Measurements from ENCODE around the gene TEX2.

The TEX2 gene

DNA sequence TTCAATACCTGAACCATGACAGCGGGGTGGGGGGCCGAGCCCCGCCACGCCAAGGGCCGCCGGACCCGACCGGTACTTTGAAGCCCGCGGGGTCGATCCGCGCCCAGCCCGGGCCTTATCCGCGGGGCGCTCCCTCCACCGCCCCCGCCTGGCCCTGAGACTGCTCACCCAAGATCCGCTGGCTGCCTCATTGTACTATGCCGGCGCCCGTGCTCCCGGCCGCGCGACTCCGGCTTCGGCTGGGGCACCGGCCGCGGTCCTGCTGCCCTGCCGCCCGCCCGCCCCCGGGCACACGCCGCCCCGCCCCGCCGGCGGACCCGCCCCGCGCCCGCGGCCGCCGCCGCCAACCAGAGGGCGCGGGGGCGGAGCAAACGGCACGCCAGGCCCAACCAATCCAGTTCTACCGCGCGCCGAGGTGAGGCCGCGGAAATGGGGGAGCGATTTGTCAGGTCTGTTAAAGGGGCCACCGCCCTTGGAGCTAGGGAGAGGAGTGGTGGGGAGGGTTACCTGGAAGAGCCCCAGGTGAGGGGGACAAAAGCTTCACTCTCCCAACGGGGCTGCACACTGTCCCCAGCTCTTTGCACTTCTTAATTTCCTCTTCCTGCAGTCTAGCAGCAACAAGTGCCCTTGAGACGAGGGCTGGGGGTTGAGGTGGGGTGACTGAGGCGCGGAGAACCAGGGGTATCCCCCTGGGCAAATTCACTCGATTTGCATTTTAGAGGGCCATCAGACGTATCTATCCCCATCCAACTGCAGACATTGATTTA is at the start of gene TEX2:
Gene TEX2 (minus strand): TSS at position 261 of the 767 bp plus-strand sequence. CDS start 49,043 bp downstream, outside the sequence.
- peak; percentile 46 for DNase-seq (ENCODE audit: low read depth)
- in situ Hi-C loops (cut with HindIII; ENCODE audit: low sequenced_read_pairs): no loop called here
- H3K4me3 ChIP-seq (ENCODE audit: low read depth, low read length): peak within 1 kb of the TSS; percentile 77
- TF ChIP-seq, protein P1, sequence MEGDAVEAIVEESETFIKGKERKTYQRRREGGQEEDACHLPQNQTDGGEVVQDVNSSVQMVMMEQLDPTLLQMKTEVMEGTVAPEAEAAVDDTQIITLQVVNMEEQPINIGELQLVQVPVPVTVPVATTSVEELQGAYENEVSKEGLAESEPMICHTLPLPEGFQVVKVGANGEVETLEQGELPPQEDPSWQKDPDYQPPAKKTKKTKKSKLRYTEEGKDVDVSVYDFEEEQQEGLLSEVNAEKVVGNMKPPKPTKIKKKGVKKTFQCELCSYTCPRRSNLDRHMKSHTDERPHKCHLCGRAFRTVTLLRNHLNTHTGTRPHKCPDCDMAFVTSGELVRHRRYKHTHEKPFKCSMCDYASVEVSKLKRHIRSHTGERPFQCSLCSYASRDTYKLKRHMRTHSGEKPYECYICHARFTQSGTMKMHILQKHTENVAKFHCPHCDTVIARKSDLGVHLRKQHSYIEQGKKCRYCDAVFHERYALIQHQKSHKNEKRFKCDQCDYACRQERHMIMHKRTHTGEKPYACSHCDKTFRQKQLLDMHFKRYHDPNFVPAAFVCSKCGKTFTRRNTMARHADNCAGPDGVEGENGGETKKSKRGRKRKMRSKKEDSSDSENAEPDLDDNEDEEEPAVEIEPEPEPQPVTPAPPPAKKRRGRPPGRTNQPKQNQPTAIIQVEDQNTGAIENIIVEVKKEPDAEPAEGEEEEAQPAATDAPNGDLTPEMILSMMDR (IDR thresholded peaks at IDR 0.05; ENCODE audit: low read depth, low read length, missing control alignments): no peak

DNA sequence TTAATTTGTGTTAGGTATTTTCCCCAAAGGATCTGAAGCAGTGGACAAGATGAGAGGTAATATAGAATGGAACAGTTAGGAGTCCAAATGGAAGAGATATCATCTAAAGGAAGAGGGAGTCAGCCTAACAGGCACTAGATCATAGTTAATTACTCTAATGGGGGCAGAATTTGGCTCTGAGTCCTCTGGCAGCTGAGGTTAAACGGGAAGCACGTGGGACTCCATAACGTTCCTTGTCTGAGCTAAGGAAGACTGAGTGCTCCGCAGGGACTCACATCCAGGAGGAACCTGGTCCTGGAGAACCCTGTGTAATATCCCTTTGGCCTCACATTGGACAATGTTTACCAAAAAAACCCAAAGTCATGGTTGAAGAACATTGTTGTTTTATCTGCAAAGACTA is 46.6 kb upstream of the TEX2 start:
- H3K4me3 ChIP-seq (ENCODE audit: low read depth, low read length): no peak overlapping the region
- TF ChIP-seq, protein P1 (IDR thresholded peaks at IDR 0.05; ENCODE audit: low read depth, low read length, missing control alignments): no peak
- in situ Hi-C loops (cut with HindIII; ENCODE audit: low sequenced_read_pairs): loop anchor here (10.0 kb wide), 1 partner anchor 185 kb away; the partner anchor contains the start of gene POLG2
- DNase-seq (ENCODE audit: low read depth): no peak

DNA sequence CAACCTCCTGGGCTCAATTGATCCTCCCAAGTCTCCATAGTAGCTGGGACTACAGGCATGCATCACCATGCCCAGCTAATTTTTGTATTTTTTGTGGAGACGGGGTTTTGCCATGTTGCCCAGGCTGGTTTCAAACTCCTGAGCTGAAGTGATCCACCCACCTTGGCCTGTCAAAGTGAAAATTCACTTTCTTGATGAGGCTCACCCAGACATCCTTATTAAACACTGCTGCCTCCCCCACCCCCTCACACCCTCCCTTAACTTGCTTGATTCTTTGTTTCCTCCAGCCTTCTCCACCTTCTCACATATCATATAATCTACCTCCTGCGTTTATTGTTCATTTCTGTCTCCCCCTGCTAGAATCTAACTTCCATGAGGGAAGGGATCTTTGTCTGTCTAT is 46.0 kb upstream of the TEX2 start:
- in situ Hi-C loops (cut with HindIII; ENCODE audit: low sequenced_read_pairs): loop anchor here (10.0 kb wide), 1 partner anchor 186 kb away; the partner anchor contains the start of gene POLG2
- DNase-seq (ENCODE audit: low read depth): no peak
- H3K4me3 ChIP-seq (ENCODE audit: low read depth, low read length): no peak overlapping the region
- TF ChIP-seq, protein P1 (IDR thresholded peaks at IDR 0.05; ENCODE audit: low read depth, low read length, missing control alignments): no peak

DNA sequence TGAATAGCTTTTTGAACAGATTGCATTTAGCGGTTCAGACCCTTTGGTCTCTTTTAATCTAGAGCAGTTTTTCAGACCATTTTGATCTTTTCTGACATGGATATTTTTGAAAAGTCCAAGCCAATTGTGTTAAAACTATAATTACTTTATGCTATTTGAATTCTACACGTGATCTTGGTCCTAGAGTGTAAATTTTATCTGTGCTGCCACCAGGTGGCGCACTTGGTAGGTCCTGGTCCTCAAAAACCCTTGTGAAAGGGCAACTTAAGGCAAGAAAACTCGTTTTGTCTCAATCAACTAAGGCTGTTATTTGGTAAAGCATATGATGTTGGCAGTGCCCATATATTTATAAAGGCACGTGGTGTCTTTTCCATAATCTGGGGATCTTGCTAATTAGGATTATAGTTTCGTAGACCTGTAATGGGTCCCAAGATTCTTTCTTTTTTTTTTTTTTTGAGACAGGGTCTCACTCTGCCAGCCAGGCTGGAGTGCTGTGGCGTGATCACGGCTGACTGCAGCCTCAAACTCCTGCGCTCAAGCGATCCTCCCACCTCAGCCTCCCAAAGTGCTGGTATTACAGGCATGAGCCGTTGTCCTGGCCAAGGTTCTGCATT is 43.9 kb upstream of the TEX2 start:
- TF ChIP-seq, protein P1 (IDR thresholded peaks at IDR 0.05; ENCODE audit: low read depth, low read length, missing control alignments): peak; percentile 79
- H3K4me3 ChIP-seq (ENCODE audit: low read depth, low read length): no peak overlapping the region
- in situ Hi-C loops (cut with HindIII; ENCODE audit: low sequenced_read_pairs): loop anchor here (10.0 kb wide), 1 partner anchor 188 kb away; the partner anchor contains the start of gene POLG2
- peak; percentile 60 for DNase-seq (ENCODE audit: low read depth)

- in situ Hi-C loops (cut with HindIII; ENCODE audit: low sequenced_read_pairs): loop anchor here (10.0 kb wide), 1 partner anchor 190 kb away; the partner anchor contains the start of gene POLG2
- H3K4me3 ChIP-seq (ENCODE audit: low read depth, low read length): no peak overlapping the region
- no peak for DNase-seq (ENCODE audit: low read depth)
- TF ChIP-seq, protein P1 (IDR thresholded peaks at IDR 0.05; ENCODE audit: low read depth, low read length, missing control alignments): no peak
Observed at GRCh38 chr17:64304551-64304950, 41.5 kb upstream of the TEX2 start.

DNA sequence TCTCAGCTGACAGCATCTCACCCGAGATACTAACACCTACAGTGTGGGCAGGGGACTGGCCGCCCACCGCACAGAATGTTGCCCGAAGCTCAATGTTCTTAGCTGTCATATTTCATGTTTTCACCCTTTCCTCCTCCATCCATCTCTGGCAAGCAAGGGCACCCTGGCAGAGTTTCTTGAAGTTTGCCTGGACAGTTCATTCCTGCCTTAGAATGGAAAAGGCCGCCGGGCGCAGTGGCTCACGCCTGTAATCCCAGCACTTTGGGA is 37.6 kb upstream of the TEX2 start:
- TF ChIP-seq, protein P1 (IDR thresholded peaks at IDR 0.05; ENCODE audit: low read depth, low read length, missing control alignments): no peak
- in situ Hi-C loops (cut with HindIII; ENCODE audit: low sequenced_read_pairs): loop anchor here (10.0 kb wide), 1 partner anchor 194 kb away; the partner anchor contains the start of gene POLG2

More for the DNA sequence above, 37.6 kb upstream of the TEX2 start:
- no peak overlapping the region for H3K4me3 ChIP-seq (ENCODE audit: low read depth, low read length)
- DNase-seq (ENCODE audit: low read depth): no peak
